ENCODE results near the gene ZNF789. TPM values are rescaled to one million over a fixed set of nuclear protein-coding genes. Genes with fewer than 3 reads are reported as not detected.

Gene ZNF789
- total and polyA plus RNA-seq, 4 donors, result 1.6 to 7.4 (median 4.8) TPM

DNA sequence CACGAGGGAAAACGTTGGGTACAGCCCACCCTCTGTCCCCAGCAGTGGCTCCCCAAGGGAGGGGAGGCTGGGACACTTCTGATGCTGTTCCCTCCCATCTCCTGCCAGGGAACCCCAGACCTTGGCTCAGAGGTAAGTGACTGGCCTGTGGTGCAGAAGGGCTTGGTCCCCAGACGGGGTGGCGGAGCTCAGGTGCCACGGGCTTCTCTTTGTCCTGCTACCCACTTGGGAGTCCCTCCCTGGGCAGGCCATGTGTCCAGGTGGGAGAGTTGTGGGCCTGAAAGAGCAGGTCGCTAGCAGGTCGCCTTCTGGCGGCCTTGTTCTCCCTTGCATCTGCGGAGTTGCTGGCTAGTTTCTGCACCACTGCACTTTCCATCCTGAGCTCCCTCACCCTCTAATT lies 16.8 kb upstream of the ZNF789 start:
- TF ChIP-seq RAD21 (IDR thresholded peaks at IDR 0.05) (no peak), JUND (IDR thresholded peaks at IDR 0.05) (no peak), FOXA1 (IDR thresholded peaks at IDR 0.05) (no peak), HNF4G (IDR thresholded peaks at IDR 0.05) (no peak), TAF1 (conservative IDR thresholded peaks at IDR 0.05) (no peak), ATF3 (IDR thresholded peaks at IDR 0.05) (no peak)
- TF ChIP-seq, protein P1, sequence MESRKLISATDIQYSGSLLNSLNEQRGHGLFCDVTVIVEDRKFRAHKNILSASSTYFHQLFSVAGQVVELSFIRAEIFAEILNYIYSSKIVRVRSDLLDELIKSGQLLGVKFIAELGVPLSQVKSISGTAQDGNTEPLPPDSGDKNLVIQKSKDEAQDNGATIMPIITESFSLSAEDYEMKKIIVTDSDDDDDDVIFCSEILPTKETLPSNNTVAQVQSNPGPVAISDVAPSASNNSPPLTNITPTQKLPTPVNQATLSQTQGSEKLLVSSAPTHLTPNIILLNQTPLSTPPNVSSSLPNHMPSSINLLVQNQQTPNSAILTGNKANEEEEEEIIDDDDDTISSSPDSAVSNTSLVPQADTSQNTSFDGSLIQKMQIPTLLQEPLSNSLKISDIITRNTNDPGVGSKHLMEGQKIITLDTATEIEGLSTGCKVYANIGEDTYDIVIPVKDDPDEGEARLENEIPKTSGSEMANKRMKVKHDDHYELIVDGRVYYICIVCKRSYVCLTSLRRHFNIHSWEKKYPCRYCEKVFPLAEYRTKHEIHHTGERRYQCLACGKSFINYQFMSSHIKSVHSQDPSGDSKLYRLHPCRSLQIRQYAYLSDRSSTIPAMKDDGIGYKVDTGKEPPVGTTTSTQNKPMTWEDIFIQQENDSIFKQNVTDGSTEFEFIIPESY (IDR thresholded peaks at IDR 0.05), result no peak
- no peak for DNase-seq (ENCODE audit: low spot score)
- Histone ChIP-seq H3K9ac (ENCODE audit: low read depth in 1 of 2, low read length in 2 of 2) (no peak overlapping the region), H3K4me1 (ENCODE audit: control insufficient read depth in 4 of 4, insufficient read depth in 4 of 4, low read length in 3 of 4) (no peaks in the 10 kb centered on the region), H3K27me3 (ENCODE audit: control insufficient read depth in 4 of 4, insufficient read depth in 4 of 4, low read length in 3 of 4) (no peaks in the 10 kb centered on the region), H3K36me3 (ENCODE audit: control insufficient read depth in 4 of 4, insufficient read depth in 3 of 4, low read depth in 1 of 4, low read length in 3 of 4) (peaks cover 28 to 78% (median 39%) of the 10 kb centered on the region in 4 donors), H3K27ac (ENCODE audit: low read depth in 1 of 2, low read length in 2 of 2) (no peak overlapping the region), H3K9me3 (ENCODE audit: control insufficient read depth in 4 of 4, low read length in 3 of 4) (no peaks in the 10 kb centered on the region), H3K4me3 (ENCODE audit: low read depth in 1 of 3, low read length in 3 of 3) (no peak overlapping the region)
- WGBS, result 84% methylated on average over 9 of the region's 9 CpGs

- no peaks in the 10 kb centered on the region for H3K27me3 ChIP-seq (ENCODE audit: control insufficient read depth in 4 of 4, insufficient read depth in 4 of 4, low read length in 3 of 4)
- 73% methylated on average over 13 of the region's 13 CpGs for WGBS
- no peaks in the 10 kb centered on the region for H3K9me3 ChIP-seq (ENCODE audit: control insufficient read depth in 4 of 4, low read length in 3 of 4)
- H3K27ac ChIP-seq (ENCODE audit: low read depth in 1 of 2, low read length in 2 of 2), result no peak overlapping the region
- H3K4me3 ChIP-seq (ENCODE audit: low read depth in 1 of 3, low read length in 3 of 3), result no peak overlapping the region
- H3K36me3 ChIP-seq (ENCODE audit: control insufficient read depth in 4 of 4, insufficient read depth in 3 of 4, low read depth in 1 of 4, low read length in 3 of 4), result peaks cover 27 to 75% (median 38%) of the 10 kb centered on the region in 4 donors
- no peak overlapping the region for H3K9ac ChIP-seq (ENCODE audit: low read depth in 1 of 2, low read length in 2 of 2)
- no peaks in the 10 kb centered on the region for H3K4me1 ChIP-seq (ENCODE audit: control insufficient read depth in 4 of 4, insufficient read depth in 4 of 4, low read length in 3 of 4)
- no peak for DNase-seq (ENCODE audit: low spot score)
- TF ChIP-seq RAD21 (IDR thresholded peaks at IDR 0.05), result no peak
- TF ChIP-seq CTCF (IDR thresholded peaks at IDR 0.05; ENCODE audit: low read depth, low read length, missing input control), result no peak
- TF ChIP-seq MAX (IDR thresholded peaks at IDR 0.05), result no peak
- no peak for TF ChIP-seq GABPA (IDR thresholded peaks at IDR 0.05 in 1 of 2, conservative IDR thresholded peaks at IDR 0.05 in 1 of 2)
- TF ChIP-seq, protein P1 (IDR thresholded peaks at IDR 0.05), result no peak
- TF ChIP-seq, protein P2, sequence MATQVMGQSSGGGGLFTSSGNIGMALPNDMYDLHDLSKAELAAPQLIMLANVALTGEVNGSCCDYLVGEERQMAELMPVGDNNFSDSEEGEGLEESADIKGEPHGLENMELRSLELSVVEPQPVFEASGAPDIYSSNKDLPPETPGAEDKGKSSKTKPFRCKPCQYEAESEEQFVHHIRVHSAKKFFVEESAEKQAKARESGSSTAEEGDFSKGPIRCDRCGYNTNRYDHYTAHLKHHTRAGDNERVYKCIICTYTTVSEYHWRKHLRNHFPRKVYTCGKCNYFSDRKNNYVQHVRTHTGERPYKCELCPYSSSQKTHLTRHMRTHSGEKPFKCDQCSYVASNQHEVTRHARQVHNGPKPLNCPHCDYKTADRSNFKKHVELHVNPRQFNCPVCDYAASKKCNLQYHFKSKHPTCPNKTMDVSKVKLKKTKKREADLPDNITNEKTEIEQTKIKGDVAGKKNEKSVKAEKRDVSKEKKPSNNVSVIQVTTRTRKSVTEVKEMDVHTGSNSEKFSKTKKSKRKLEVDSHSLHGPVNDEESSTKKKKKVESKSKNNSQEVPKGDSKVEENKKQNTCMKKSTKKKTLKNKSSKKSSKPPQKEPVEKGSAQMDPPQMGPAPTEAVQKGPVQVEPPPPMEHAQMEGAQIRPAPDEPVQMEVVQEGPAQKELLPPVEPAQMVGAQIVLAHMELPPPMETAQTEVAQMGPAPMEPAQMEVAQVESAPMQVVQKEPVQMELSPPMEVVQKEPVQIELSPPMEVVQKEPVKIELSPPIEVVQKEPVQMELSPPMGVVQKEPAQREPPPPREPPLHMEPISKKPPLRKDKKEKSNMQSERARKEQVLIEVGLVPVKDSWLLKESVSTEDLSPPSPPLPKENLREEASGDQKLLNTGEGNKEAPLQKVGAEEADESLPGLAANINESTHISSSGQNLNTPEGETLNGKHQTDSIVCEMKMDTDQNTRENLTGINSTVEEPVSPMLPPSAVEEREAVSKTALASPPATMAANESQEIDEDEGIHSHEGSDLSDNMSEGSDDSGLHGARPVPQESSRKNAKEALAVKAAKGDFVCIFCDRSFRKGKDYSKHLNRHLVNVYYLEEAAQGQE (IDR thresholded peaks at IDR 0.05), result no peak
- TF ChIP-seq HNF4A (conservative IDR thresholded peaks at IDR 0.05), result no peak
- no peak for TF ChIP-seq NR2F2 (IDR thresholded peaks at IDR 0.05)
- no peak for TF ChIP-seq JUND (IDR thresholded peaks at IDR 0.05)
- no peak for TF ChIP-seq YY1 (IDR thresholded peaks at IDR 0.05)
- no peak for TF ChIP-seq FOXA2 (IDR thresholded peaks at IDR 0.05)
- no peak for TF ChIP-seq EGR1 (IDR thresholded peaks at IDR 0.05; ENCODE audit: low read depth in 2 of 2)
- no peak for TF ChIP-seq HNF4G (IDR thresholded peaks at IDR 0.05)
- TF ChIP-seq TAF1 (conservative IDR thresholded peaks at IDR 0.05), result no peak
- TF ChIP-seq SP1 (IDR thresholded peaks at IDR 0.05), result no peak
- no peak for TF ChIP-seq FOXA1 (IDR thresholded peaks at IDR 0.05)
- TF ChIP-seq RXRA (IDR thresholded peaks at IDR 0.05), result no peak
- TF ChIP-seq ATF3 (IDR thresholded peaks at IDR 0.05), result no peak
These were observed 16.4 kb upstream of the ZNF789 start for GRCh38 chr7:99456288-99456687.

Data from liver (tissue), 9 donors.